PC-9 (cell line): Measurements from ENCODE around the gene CTSD. TPM values are rescaled to one million over a fixed set of nuclear protein-coding genes. Genes with fewer than 3 reads are reported as not detected.

Experiments
- BruUV-seq: library from RNA; stranded (reverse); fragments of 400-500 nt; replicated peaks from 2 replicates; lab custom pipeline; 2021; lab: Mats Ljungman, UMichigan
- CTCF ChIA-PET: fragments of 300-600 bp; sonication (Branson Sonifier 250); formaldehyde crosslinking; loops from one replicate; lab custom pipeline; 2022; ENCODE audit warnings: antibody characterized with exemption; lab: Charles Lee
- POLR2A ChIA-PET: fragments of 300-600 bp; sonication (Branson Sonifier 250); formaldehyde crosslinking; loops from one replicate; lab custom pipeline; 2022; ENCODE audit warnings: antibody characterized with exemption; ENCODE audit not compliant: unreplicated experiment; lab: Charles Lee
- DNase-seq, 2 experiments: peaks; one replicate each; pipeline versions ENCODE4 v3.0.0 to v3.0.0-alpha.2; 2015 to 2022; ENCODE audit warnings: mixed read lengths in 1 of 2
- H2AFZ ChIP-seq: fragments of 200-600 bp; sonication (generic); 2 replicates; pipeline ENCODE4 v1.8.1; 2017; ENCODE audit warnings: antibody characterized with exemption
- H3F3A ChIP-seq: fragments of 200-600 bp; sonication (generic); 2 replicates; pipeline ENCODE4 v1.8.1; 2017; ENCODE audit warnings: antibody characterized with exemption, mild to moderate bottlenecking, low read depth; ENCODE audit not compliant: insufficient read depth
- H3K27ac ChIP-seq: fragments of 200-600 bp; sonication (generic); 2 replicates; pipeline ENCODE4 v1.6.1; 2016; ENCODE audit warnings: mixed run types
- H3K27me3 ChIP-seq: fragments of 200-600 bp; sonication (generic); 2 replicates; pipeline ENCODE4 v1.6.1; 2016; ENCODE audit warnings: low read depth, mixed run types; ENCODE audit not compliant: insufficient read depth
- H3K36me3 ChIP-seq: fragments of 200-600 bp; sonication (generic); 2 replicates; pipeline ENCODE4 v1.6.1; 2016; ENCODE audit warnings: low read depth, mixed run types
- H3K4me1 ChIP-seq: fragments of 200-600 bp; sonication (generic); replicated peaks from 2 replicates; pipeline ENCODE4 v1.6.1; 2016; ENCODE audit warnings: mixed run types; ENCODE audit not compliant: insufficient read depth
- H3K4me2 ChIP-seq: fragments of 200-600 bp; sonication (generic); 2 replicates; pipeline ENCODE4 v1.6.1; 2017; ENCODE audit warnings: mixed run types
- H3K4me3 ChIP-seq: fragments of 200-600 bp; sonication (generic); 2 replicates; pipeline ENCODE4 v1.6.1; 2016; ENCODE audit warnings: mixed run types
- H3K79me2 ChIP-seq: fragments of 200-600 bp; sonication (generic); 2 replicates; pipeline ENCODE4 v1.6.1; 2017; ENCODE audit warnings: low read depth, mixed run types
- H3K9me2 ChIP-seq: fragments of 200-600 bp; sonication (generic); 2 replicates; pipeline ENCODE4 v1.8.1; 2017; ENCODE audit warnings: mild to moderate bottlenecking; ENCODE audit not compliant: insufficient read depth
- H3K9me3 ChIP-seq: fragments of 200-600 bp; sonication (generic); 2 replicates; pipeline ENCODE4 v1.8.1; 2016; ENCODE audit warnings: low read depth; ENCODE audit not compliant: insufficient read depth
- H4K20me1 ChIP-seq: fragments of 200-600 bp; sonication (generic); 2 replicates; pipeline ENCODE4 v1.8.1; 2017; ENCODE audit not compliant: insufficient read depth
- EZH2 ChIP-seq: fragments of 200-600 bp; sonication (generic); IDR thresholded peaks from 2 replicates; pipeline ENCODE4 v1.8.0; 2017; ENCODE audit warnings: antibody characterized with exemption, low read depth
- intact Hi-C: fragments of 100-400 bp; cut with micrococcal nuclease; formaldehyde crosslinking; loops from one replicate; pipeline ENCODE4 v1.10.0; 2022; ENCODE audit not compliant: unreplicated experiment
- total RNA-seq: library from RNA; stranded (reverse); gene quantifications from 2 replicates; pipeline ENCODE4 v1.2.3, GENCODE V29; 2021
- TF ChIP-seq, protein P1 (sequence below): fragments of 200-600 bp; sonication (generic); conservative IDR thresholded peaks from 2 replicates; pipeline ENCODE4 v1.6.1; 2017; ENCODE audit warnings: mixed run types, antibody characterized with exemption, mild to moderate bottlenecking, moderate library complexity

The CTSD gene
- total RNA-seq, 1 experiment from 2014 or later, result 735 TPM

DNA sequence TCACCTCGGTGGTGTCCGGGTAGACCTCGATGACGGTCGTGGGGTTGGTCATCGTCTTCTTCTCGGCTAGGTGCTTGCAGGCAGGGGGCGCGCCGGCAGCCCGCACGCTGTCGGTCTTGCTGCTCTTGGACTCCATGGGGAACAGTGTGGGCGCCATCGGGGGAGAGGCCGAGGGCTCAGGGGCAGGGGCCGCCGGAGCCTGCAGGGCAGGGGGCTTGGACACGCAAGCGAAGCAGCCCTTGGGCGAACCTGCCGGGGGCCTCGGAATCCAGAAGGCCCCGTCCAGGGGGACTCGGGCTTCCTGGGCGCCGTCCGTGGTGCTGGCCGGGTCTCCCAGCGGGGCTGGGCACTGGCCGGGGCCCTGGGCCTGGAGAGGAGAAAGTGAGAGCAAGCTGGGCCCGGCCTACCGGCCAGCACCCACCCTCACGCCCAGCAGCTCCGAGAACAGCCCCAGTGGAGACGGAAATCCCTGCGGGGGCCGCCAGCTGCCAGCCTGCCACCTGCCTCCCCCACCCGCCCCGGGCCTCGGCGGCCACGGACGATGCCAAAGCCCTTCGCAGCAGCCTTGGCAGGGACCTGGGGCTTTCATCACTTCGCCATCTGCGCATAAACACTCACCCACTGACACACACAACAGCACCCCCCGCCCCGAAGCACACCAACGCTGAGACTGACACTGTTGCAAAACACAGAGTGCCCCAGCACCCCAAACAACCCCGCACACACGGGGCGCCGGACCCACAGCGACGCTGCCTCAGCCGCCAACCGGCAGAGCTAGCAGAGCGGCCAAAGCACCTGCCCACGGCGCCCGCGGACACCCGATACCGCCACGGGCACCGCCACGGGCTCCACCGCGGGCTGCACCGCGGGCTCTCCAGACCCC, 15.7 kb downstream of the CTSD start:
- Histone ChIP-seq H3F3A (peaks cover 16% of the 10 kb centered on the region), H3K4me3 (no peak overlapping the region), H4K20me1 (no peaks in the 10 kb centered on the region), H3K4me1 (no peaks in the 10 kb centered on the region), H3K9me3 (no peaks in the 10 kb centered on the region), H3K4me2 (no peak overlapping the region), H3K36me3 (no peaks in the 10 kb centered on the region), H3K79me2 (no peaks in the 10 kb centered on the region), H3K27ac (no peak overlapping the region), H3K9me2 (no peaks in the 10 kb centered on the region), H2AFZ (no peak overlapping the region), H3K27me3 (no peaks in the 10 kb centered on the region)
- POLR2A ChIA-PET, result no interaction called here
- no TSS peak for BruUV-seq
- intact Hi-C loops, result no loop called here
- CTCF ChIA-PET, result no interaction called here
- TF ChIP-seq, protein P1, sequence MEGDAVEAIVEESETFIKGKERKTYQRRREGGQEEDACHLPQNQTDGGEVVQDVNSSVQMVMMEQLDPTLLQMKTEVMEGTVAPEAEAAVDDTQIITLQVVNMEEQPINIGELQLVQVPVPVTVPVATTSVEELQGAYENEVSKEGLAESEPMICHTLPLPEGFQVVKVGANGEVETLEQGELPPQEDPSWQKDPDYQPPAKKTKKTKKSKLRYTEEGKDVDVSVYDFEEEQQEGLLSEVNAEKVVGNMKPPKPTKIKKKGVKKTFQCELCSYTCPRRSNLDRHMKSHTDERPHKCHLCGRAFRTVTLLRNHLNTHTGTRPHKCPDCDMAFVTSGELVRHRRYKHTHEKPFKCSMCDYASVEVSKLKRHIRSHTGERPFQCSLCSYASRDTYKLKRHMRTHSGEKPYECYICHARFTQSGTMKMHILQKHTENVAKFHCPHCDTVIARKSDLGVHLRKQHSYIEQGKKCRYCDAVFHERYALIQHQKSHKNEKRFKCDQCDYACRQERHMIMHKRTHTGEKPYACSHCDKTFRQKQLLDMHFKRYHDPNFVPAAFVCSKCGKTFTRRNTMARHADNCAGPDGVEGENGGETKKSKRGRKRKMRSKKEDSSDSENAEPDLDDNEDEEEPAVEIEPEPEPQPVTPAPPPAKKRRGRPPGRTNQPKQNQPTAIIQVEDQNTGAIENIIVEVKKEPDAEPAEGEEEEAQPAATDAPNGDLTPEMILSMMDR, result no peak
- no peak for TF ChIP-seq EZH2
- no peak for DNase-seq

GRCh38 chr11:1746956-1747752, 16.6 kb downstream of the CTSD start:
- H4K20me1 ChIP-seq, result no peaks in the 10 kb centered on the region
- H3K9me2 ChIP-seq, result no peaks in the 10 kb centered on the region
- H3K4me3 ChIP-seq, result no peak overlapping the region
- POLR2A ChIA-PET, result no interaction called here
- H3K9me3 ChIP-seq, result no peaks in the 10 kb centered on the region
- no TSS peak for BruUV-seq
- H3K79me2 ChIP-seq, result no peaks in the 10 kb centered on the region
- H3K27ac ChIP-seq, result no peak overlapping the region
- H2AFZ ChIP-seq, result no peak overlapping the region
- H3K4me1 ChIP-seq, result no peaks in the 10 kb centered on the region
- no peak for DNase-seq
- H3F3A ChIP-seq, result peaks cover 16% of the 10 kb centered on the region
- H3K4me2 ChIP-seq, result no peak overlapping the region
- H3K27me3 ChIP-seq, result no peaks in the 10 kb centered on the region
- intact Hi-C loops, result no loop called here
- H3K36me3 ChIP-seq, result no peaks in the 10 kb centered on the region
- TF ChIP-seq, protein P1, result no peak
- TF ChIP-seq EZH2, result no peak
- CTCF ChIA-PET, result no interaction called here

DNA sequence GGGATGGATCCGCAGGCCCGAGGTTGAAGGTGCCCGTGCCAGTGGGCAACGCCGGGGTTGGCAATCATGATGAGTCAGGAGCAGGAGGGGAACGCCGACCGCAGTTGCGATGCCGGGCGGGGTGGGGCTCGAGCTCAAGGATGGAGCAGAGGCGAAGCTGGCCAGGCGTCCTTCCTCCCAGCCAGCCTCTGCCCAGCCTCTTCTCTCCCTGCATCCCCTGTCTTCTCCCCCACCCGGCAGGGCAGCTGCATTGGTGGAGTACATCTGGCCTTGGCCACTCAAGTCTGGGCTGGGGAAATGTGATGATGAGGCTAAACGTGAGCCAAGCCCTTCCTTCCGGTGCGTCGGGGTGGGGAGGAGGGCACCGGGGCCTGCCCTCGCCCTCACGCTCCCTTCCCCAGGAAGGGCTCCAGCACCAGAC, 17.2 kb downstream of the CTSD start:
- H2AFZ ChIP-seq, result no peak overlapping the region
- no peak overlapping the region for H3K27ac ChIP-seq
- ChIA-PET CTCF (no interaction called here), POLR2A (no interaction called here)
- no peaks in the 10 kb centered on the region for H3K9me2 ChIP-seq
- H3K79me2 ChIP-seq, result no peaks in the 10 kb centered on the region
- intact Hi-C loops, result no loop called here
- BruUV-seq, result no TSS peak
- no peak overlapping the region for H3K4me3 ChIP-seq
- H3K27me3 ChIP-seq, result no peaks in the 10 kb centered on the region
- no peaks in the 10 kb centered on the region for H3K4me1 ChIP-seq
- H3K36me3 ChIP-seq, result no peaks in the 10 kb centered on the region
- no peaks in the 10 kb centered on the region for H4K20me1 ChIP-seq
- DNase-seq, result no peak
- no peak for TF ChIP-seq EZH2
- TF ChIP-seq, protein P1, result no peak
- peaks cover 16% of the 10 kb centered on the region for H3F3A ChIP-seq
- H3K4me2 ChIP-seq, result no peak overlapping the region
- H3K9me3 ChIP-seq, result no peaks in the 10 kb centered on the region
